GM21367 (cell line): ENCODE data around the gene HMGN4.

ENCODE experiments used
- ATAC-seq: cut with Tn5 transposase; IDR thresholded peaks from one replicate; pipeline ENCODE4 v1.9.1; 2021; ENCODE audit not compliant: unreplicated experiment

Gene HMGN4

DNA sequence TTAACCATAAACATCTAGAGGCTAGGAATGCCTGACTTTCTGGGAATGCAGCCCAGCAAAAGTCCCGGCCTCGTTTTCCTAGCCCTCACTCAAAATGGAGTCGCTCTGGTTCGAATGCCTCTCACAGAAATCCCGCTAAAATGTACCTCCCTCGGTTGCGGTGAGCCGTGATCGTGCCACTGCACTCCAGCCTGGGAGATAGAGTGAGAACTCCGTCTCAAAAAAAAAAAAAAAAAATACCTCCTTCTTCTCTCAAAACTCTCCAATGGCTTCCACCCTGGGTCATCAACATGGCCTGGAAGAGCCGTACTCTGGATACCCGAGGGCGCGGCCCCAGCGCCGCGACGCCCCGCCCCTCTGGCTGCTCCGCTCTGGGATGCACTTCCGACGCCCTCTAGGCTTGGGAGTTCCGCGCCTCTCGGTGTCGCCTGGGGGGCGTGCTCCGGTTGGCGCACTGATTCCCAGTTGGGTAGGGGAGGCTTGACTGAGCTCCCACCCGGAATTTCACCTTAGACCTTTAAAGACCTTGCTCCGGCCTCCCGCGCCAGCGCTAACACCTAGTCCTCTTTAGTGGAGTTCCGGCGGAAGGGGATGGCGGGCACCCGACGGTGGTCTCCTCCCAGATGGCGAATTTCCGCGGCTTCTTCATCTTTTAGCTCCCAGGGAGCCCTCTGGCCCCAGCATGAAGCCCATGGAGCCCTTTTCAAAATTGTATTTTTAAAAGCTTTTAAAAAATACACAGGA is 12.3 kb downstream of the HMGN4 start:
- ATAC-seq, result no peak

GRCh38 chr6:26552205-26552604 is 14.0 kb downstream of the HMGN4 start:
- no peak for ATAC-seq

DNA sequence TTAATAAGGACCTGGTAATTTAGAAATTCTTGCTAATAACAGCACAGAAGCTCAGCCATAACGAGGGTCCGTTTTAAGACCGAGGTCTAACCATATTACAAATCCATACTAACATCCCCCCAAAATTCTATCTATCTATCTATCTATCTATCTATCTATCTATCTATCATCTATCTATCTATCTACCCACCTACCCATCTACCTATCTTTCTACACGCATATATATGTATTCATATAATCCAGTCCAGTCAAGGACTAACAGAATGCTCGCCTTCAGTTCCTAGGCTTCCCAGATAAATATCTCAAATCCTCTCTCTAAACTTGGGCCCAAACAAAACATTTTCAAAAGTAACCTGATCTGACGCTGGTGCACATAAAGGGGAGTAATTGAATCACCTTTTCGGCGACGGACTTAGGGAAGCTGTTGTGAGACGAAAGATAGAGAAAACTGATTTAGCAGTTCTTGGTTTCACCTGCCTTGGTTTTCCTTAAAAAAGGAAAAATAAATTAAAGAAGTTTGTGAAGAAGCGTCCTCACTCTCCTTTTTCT is 14.5 kb downstream of the HMGN4 start:
- no peak for ATAC-seq

DNA sequence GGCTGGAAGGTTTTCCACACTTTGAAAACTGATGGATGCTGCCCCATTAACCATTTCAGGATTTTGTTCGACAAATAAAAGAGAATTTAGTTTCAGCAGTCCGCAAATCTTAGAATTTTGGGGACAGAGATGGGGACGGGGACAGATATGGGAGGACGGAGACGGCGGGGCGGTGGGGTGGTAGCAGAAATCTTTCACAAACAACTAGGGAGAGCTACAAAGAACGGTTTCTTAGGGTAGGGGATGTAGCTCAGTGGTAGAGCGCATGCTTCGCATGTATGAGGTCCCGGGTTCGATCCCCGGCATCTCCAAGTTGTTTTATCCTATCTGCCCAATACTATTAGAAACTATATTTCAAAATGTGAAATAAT is 15.1 kb downstream of the HMGN4 start:
- peak; percentile 43 for ATAC-seq

GRCh38 chr6:26553635-26554446 is 15.7 kb downstream of the HMGN4 start:
- ATAC-seq, result peak; percentile 32

DNA sequence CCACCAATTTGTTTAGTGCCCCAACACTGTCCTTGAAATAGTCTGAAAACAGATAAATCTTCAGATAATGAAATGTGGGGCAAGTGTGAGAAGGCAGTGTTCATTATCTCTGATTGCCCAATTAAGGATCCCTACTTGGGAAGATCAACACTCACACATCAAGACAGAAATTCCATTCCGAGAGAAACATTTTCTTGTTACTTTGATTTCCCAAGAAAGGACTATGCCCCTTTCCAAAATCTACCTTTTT is 16.2 kb downstream of the HMGN4 start:
- ATAC-seq, result no peak

GRCh38 chr6:26554697-26555504 is 16.7 kb downstream of the HMGN4 start:
- no peak for ATAC-seq

- no peak for ATAC-seq
Observed at GRCh38 chr6:26555505-26556262, 17.5 kb downstream of the HMGN4 start.

DNA sequence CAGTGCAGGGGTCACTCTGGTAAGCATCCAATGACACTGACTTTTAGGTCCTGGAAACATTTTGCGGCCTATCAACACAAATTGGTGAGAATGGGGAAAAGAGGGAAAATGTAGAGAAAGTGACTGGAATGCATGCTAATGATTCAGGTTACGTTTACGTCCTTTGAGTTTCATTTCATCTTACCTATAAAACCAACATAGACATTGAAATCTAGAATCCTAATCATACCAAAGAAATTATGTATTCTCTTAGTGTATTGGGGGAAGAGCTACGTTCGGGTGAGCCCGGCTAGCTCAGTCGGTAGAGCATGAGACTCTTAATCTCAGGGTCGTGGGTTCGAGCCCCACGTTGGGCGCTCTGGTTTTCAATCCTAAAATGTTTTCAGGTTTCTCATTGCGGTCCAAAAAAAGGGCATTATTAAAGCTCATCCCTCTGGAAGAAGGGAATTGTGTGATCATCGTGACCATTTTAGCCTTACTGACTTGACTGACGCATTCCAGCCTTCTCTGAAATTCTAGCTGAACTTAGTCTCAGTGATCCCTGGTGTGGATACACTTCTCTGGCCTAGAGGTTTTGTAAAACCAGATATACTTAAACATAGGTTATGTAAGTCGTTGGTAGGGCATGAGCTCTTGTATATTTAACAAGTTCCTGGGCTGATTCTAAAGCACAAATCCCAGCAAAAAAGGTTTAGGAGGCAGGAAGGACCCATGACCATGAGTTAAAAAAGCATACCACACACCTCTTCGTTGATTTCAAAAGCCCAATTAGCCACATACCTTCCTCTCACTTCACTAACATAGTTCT is 18.3 kb downstream of the HMGN4 start:
- no peak for ATAC-seq

DNA sequence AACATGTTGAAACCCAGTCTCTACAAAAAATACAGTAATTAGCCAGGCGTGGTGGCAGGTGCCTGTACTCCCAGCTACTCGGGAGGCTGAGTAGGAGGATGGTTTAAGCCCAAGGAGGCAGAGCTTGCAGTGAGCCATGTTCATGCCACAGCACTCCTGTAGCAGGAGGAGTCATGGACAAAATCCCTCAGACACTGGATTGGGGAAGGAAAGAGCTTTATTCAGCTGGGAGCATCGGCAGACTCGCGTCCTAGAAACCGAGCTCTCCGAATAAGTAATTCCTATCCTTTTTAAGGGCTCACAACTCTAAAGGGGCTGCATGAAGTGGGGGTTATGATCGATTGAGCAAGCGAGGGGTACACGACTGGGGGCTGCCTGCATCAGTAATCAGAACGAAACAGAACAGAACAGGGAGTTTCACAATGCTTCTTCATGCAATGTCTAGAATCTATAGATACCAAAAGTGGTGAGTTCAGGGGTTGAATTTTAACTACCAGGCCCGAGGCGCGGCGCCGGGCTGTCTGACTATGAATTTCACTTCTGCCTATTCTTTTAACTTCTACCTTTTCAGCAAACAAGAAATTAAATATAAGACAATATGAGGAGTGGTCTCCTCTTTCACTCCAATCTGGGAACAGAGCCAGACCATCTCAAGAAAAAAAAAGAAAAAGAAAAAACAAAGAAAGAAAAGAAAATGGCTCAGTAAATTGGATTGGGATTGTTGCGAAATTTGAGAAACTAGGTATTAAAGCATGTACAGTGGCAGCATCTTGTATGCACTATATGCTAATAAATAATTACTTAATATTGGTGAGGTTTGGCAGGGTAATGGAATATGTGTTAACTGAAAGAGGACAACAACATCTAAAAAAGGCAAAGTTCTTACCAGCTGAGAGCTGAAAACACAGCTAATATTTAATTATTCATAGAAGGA is 23.6 kb downstream of the HMGN4 start:
- no peak for ATAC-seq

DNA sequence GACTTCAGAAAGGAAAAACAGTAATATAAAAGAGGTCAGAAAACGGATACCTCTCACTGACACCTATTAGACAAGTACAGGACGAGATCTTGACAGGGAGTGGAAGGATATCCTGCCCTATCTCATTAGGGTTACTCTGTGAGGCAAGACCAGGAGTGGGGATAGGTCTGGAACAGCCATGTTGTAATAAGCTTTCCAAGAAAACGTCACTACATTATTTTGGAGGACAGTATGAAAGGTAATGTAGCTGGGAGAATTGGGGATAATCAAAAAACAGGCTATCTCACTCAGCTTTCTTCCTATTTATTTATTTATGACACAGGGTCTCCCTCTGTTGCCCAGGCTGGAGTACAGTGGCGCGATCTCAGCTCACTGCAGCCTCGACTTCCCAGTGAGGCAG is 25.3 kb downstream of the HMGN4 start:
- no peak for ATAC-seq

GRCh38 chr6:26568601-26569432 is 30.7 kb downstream of the HMGN4 start:
- ATAC-seq, result peak; percentile 68

DNA sequence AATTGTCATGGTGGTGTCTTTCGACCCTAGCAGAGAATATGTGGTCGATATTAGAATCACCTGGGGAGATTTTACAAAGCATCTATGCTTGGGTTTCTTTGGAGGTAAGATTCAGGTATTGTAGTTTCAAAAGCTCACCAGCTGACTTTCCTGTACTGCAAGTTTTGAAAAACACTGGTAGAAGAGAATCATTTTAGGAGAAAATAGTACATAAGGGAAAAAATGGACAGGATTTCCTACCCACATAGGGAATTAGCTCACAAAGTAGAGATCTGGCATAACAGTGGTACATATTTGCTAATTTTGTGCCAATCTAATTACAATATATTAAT is 31.2 kb downstream of the HMGN4 start:
- no peak for ATAC-seq

DNA sequence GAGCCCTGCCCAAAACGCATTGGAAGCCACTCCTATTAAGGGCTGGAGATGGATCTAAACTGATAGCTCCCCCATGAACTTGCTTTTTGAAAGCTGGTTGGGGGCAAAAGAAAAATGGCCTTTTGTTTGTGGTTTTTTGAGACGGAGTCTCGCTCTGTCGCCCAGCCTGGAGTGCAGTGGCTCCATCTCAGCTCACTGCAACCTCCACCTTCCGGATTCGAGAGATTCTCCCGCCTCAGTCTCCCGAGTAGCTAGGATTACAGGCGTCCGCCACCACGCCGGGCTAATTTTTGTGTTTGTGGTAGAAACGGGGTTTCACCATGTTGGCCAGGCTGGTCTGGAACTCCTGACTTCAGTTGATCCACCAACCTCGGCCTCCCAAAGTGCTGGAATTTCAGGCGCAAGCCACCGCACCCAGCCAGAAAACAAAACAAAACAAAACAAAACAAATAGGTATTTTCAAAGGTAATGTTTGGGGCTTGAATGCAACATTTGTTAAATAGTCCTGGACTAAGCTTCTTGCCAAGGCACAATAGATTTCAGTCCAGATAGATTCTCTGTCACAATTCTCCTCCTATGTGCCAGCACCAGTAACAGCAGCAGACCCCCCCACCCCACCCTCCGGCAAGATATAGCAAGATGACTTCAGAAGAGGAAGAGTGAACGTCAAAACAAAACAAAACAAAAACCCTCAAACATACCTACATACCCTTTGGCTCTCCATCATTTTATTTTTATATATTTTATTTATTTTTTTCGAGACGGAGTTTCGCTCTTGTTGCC is 32.1 kb downstream of the HMGN4 start:
- no peak for ATAC-seq

- ATAC-seq, result no peak
Observed at GRCh38 chr6:26571592-26572296, 33.6 kb downstream of the HMGN4 start.

DNA sequence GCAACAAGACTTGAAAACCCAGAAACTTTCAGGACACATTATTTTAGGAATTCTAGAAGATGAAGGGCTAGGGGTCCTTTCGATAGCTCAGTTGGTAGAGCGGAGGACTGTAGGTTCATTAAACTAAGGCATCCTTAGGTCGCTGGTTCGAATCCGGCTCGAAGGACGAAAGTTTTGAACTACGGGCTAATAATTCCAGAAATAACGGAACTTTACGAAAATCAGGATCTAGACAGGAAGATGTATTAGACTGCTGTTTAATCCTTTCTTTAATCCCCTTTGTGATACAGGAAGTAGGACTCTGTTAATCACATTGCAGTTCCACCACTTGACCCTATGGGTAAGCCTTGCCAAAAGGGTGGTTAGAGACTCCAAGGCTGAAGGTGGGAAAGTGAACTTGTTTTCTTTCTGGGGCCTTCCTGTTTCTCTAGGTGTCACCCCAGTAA is 37.4 kb downstream of the HMGN4 start:
- no peak for ATAC-seq

GRCh38 chr6:26576407-26576843 is 38.3 kb downstream of the HMGN4 start:
- ATAC-seq, result no peak
